PC-3 (cell line): ENCODE results near the gene PARD6B. TPM values are rescaled to one million over a fixed set of nuclear protein-coding genes. Genes with fewer than 3 reads are reported as not detected.

Source experiments
- ATAC-seq: fragments of 200-7000 bp; cut with Tn5 transposase; 2 replicates; pipeline ENCODE4 v1.9.1; 2020; ENCODE audit warnings: mild to moderate bottlenecking, moderate library complexity
- BruUV-seq: library from RNA; stranded (reverse); fragments of 400-500 nt; replicated peaks from 2 replicates; lab custom pipeline; 2021; lab: Mats Ljungman, UMichigan
- CTCF ChIA-PET: fragments of 300-600 bp; sonication (Branson Sonifier 250); formaldehyde crosslinking; loops from one replicate; lab custom pipeline; 2022; ENCODE audit warnings: antibody characterized with exemption; lab: Charles Lee
- POLR2A ChIA-PET: fragments of 300-600 bp; sonication (Branson Sonifier 250); formaldehyde crosslinking; loops from one replicate; lab custom pipeline; 2022; ENCODE audit warnings: antibody characterized with exemption; ENCODE audit not compliant: unreplicated experiment; lab: Charles Lee
- DNase-seq: peaks from one replicate; pipeline ENCODE4 v3.0.0-alpha.2; 2015
- H2AFZ ChIP-seq: fragments of 300-600 bp; sonication (generic); 2 replicates; pipeline ENCODE4 v1.6.0; 2016; ENCODE audit warnings: antibody characterized with exemption, low read length
- H3F3A ChIP-seq: fragments of 300-600 bp; sonication (generic); one replicate; pipeline ENCODE4 v1.6.0; 2017; ENCODE audit warnings: antibody characterized with exemption, low read length, control low read depth, mild to moderate bottlenecking; ENCODE audit not compliant: unreplicated experiment
- H3K27ac ChIP-seq: fragments of 300-600 bp; sonication (generic); 2 replicates; pipeline ENCODE4 v1.5.1; 2016; ENCODE audit warnings: mild to moderate bottlenecking, low read length
- H3K27me3 ChIP-seq: fragments of 300-600 bp; sonication (generic); 2 replicates; pipeline ENCODE4 v1.6.1; 2016; ENCODE audit warnings: low read length, mixed read lengths
- H3K36me3 ChIP-seq: fragments of 300-600 bp; sonication (generic); 2 replicates; pipeline ENCODE4 v1.6.1; 2016; ENCODE audit warnings: low read depth, mixed run types, low read length, mixed read lengths
- H3K4me1 ChIP-seq: fragments of 300-600 bp; sonication (generic); 2 replicates; pipeline ENCODE4 v1.5.1; 2016; ENCODE audit warnings: low read length; ENCODE audit not compliant: insufficient read depth
- H3K4me2 ChIP-seq: fragments of 300-600 bp; sonication (generic); 2 replicates; pipeline ENCODE4 v1.6.0; 2016; ENCODE audit warnings: low read length
- H3K4me3 ChIP-seq: fragments of 300-600 bp; sonication (generic); 2 replicates; pipeline ENCODE4 v1.5.1; 2016; ENCODE audit warnings: mild to moderate bottlenecking, low read length, mixed read lengths
- H3K79me2 ChIP-seq: fragments of 300-600 bp; sonication (generic); 2 replicates; pipeline ENCODE4 v1.6.1; 2017; ENCODE audit warnings: low read length, mixed read lengths
- H3K9ac ChIP-seq: fragments of 300-600 bp; sonication (generic); 2 replicates; pipeline ENCODE4 v1.6.0; 2016; ENCODE audit warnings: mild to moderate bottlenecking, low read length
- H3K9me2 ChIP-seq: fragments of 300-600 bp; sonication (generic); replicated peaks from 2 replicates; pipeline ENCODE4 v1.6.1; 2016; ENCODE audit warnings: mixed run types, low read length, mixed read lengths
- H3K9me3 ChIP-seq: fragments of 300-600 bp; sonication (generic); 2 replicates; pipeline ENCODE4 v1.6.1; 2016; ENCODE audit warnings: low read length, mixed read lengths
- H4K20me1 ChIP-seq: fragments of 300-600 bp; sonication (generic); 2 replicates; pipeline ENCODE4 v1.6.1; 2016; ENCODE audit warnings: low read length, mixed read lengths
- EZH2 ChIP-seq: fragments of 300-600 bp; sonication (generic); IDR thresholded peaks from one replicate; pipeline ENCODE4 v1.6.1; 2017; ENCODE audit warnings: antibody characterized with exemption, mild to moderate bottlenecking, low read length; ENCODE audit not compliant: unreplicated experiment
- EZH2phosphoT487 ChIP-seq: fragments of 300-600 bp; sonication (generic); IDR thresholded peaks from 2 replicates; pipeline ENCODE4 v1.6.1; 2018; ENCODE audit warnings: mild to moderate bottlenecking, antibody characterized with exemption, low read length, borderline replicate concordance
- intact Hi-C: fragments of 100-400 bp; cut with micrococcal nuclease; formaldehyde crosslinking; loops from 2 replicates; pipeline ENCODE4 v1.9.0; 2023
- total RNA-seq: library from RNA; depleted of rRNA; stranded (reverse); fragments of >200 nt; gene quantifications from 2 replicates; pipeline ENCODE4 v1.2.3, GENCODE V29; 2014
- TF ChIP-seq, protein P1 (sequence below): fragments of 300-600 bp; sonication (generic); conservative IDR thresholded peaks from 2 replicates; pipeline ENCODE4 v1.5.1; 2017; ENCODE audit warnings: antibody characterized with exemption, low read depth, mild to moderate bottlenecking, low read length

The PARD6B gene
- total RNA-seq, 1 experiment from 2014 or later, result 4.3 TPM

DNA sequence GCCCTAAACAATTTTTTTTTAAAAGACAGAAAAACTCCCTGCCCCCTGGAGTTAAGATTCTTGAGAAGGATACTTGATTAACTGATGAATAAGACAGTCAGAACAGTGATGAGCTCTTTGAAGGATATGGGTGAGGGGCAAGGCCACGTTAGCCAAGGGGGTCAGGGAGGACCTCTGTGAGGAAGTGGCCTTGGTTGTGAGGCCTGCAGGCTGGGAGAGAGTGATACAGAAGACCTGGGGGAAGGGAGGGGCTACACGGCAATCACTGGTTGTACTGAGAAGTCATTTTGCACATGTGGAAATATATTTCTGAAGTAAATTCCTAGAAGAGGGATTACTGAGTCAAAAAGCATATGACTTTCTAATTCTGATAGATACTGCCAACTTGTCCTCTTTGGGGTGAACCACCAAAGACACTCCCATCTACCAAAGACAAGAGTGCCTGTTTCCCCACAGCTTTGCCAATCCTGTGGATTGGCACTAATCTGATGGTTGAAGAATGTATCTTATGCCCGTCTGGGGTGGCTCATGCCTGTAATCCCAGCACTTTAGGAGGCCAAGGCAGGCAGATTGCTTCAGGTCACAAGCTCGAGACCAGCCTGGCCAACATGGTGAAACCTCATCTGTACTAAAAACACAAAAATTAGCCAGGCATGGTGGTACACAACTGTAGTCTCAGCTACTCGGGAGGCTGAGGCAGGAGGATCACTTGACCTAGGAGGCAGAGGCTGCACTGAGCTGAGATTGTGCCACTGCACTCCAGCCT lies 41.2 kb downstream of the PARD6B start:
- no peaks in the 10 kb centered on the region for H3K9me2 ChIP-seq
- no peaks in the 10 kb centered on the region for H3K9me3 ChIP-seq
- H3K4me3 ChIP-seq, result no peak overlapping the region
- ChIA-PET CTCF (interaction anchor here (0.6 to 0.8 kb wide), 2 partner anchors 11 to 22 kb away, joined by 3 to 4 read pairs; partner anchors contain the start of gene BCAS4), POLR2A (interaction anchor here (0.6 kb wide), 1 partner anchor 857 kb away, joined by 4 read pairs; no protein-coding TSS in a partner anchor)
- ATAC-seq, result no peak
- no peak overlapping the region for H3K27ac ChIP-seq
- no peak overlapping the region for H3K9ac ChIP-seq
- DNase-seq, result no peak
- intact Hi-C loops, result no loop called here
- H3K27me3 ChIP-seq, result no peaks in the 10 kb centered on the region
- no peak overlapping the region for H2AFZ ChIP-seq
- TF ChIP-seq EZH2phosphoT487 (no peak), EZH2 (no peak)
- TF ChIP-seq, protein P1, sequence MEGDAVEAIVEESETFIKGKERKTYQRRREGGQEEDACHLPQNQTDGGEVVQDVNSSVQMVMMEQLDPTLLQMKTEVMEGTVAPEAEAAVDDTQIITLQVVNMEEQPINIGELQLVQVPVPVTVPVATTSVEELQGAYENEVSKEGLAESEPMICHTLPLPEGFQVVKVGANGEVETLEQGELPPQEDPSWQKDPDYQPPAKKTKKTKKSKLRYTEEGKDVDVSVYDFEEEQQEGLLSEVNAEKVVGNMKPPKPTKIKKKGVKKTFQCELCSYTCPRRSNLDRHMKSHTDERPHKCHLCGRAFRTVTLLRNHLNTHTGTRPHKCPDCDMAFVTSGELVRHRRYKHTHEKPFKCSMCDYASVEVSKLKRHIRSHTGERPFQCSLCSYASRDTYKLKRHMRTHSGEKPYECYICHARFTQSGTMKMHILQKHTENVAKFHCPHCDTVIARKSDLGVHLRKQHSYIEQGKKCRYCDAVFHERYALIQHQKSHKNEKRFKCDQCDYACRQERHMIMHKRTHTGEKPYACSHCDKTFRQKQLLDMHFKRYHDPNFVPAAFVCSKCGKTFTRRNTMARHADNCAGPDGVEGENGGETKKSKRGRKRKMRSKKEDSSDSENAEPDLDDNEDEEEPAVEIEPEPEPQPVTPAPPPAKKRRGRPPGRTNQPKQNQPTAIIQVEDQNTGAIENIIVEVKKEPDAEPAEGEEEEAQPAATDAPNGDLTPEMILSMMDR, result no peak
- H3F3A ChIP-seq, result no peaks in the 10 kb centered on the region
- no peaks in the 10 kb centered on the region for H3K4me1 ChIP-seq
- no TSS peak for BruUV-seq
- no peaks in the 10 kb centered on the region for H3K79me2 ChIP-seq
- H3K36me3 ChIP-seq, result no peaks in the 10 kb centered on the region
- H4K20me1 ChIP-seq, result no peaks in the 10 kb centered on the region
- H3K4me2 ChIP-seq, result no peak overlapping the region

DNA sequence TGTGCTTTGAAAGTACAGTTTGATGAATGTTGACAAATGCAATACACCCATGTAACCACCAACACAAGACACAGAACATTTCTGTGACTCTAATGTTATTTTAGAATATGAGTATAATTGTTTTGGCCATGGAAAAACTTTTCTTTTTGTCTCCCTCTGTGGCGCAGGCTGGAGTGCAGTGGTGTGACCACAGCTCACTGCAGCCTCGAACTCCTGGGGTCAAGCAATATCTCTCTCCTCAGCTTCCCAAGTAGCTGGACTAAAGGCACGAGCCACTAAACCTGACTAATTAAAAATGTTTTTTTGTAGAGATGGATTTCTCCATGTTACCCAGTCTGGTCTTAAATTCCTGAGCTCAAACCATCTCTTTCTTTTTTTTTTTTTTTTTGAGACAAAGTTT lies 43.1 kb downstream of the PARD6B start:
- Histone ChIP-seq H3K27ac (no peak overlapping the region), H3K27me3 (no peaks in the 10 kb centered on the region), H3K36me3 (no peaks in the 10 kb centered on the region), H3K9me2 (no peaks in the 10 kb centered on the region), H3K79me2 (no peaks in the 10 kb centered on the region), H3K9ac (no peak overlapping the region), H3K4me3 (no peak overlapping the region), H3K9me3 (no peaks in the 10 kb centered on the region), H3K4me2 (no peak overlapping the region), H4K20me1 (no peaks in the 10 kb centered on the region), H2AFZ (no peak overlapping the region), H3K4me1 (no peaks in the 10 kb centered on the region), H3F3A (no peaks in the 10 kb centered on the region)
- CTCF ChIA-PET, result interaction anchor here (0.7 kb wide), 1 partner anchor 158 kb away, joined by 8 read pairs; no protein-coding TSS in a partner anchor
- intact Hi-C loops, result no loop called here
- BruUV-seq, result no TSS peak
- POLR2A ChIA-PET, result no interaction called here
- TF ChIP-seq, protein P1, result no peak
- no peak for TF ChIP-seq EZH2
- no peak for TF ChIP-seq EZH2phosphoT487
- no peak for DNase-seq
- ATAC-seq, result no peak
